Stimulated activated CD4-positive, alpha-beta T cell treated with anti-CD3 and anti-CD28 coated beads, TNF-alpha, amount 100 ng/mL, for 48 hours (primary cell): Measurements from ENCODE around the gene RAD23A.
"Not testable (repeated sequence)": the region's sequence is repeated elsewhere in the genome, so short reads cannot be mapped to it uniquely, and the experiment has no call there.

Source experiments
- DNase-seq, 3 donors: peaks; one replicate each; pipeline ENCODE4 v3.0.0-alpha.2; 2020; ENCODE audit warnings: low read depth in 3 of 3

RAD23A gene

GRCh38 chr19:12937927-12938778, 7.5 kb upstream of the RAD23A start, which contains the start of gene CALR:
TSS of gene CALR (plus strand) at chr19:12938609. CDS start at chr19:12938680, 71 bp downstream.
- DNase-seq, result peak; percentile 98 to 99 (median 99)

DNA sequence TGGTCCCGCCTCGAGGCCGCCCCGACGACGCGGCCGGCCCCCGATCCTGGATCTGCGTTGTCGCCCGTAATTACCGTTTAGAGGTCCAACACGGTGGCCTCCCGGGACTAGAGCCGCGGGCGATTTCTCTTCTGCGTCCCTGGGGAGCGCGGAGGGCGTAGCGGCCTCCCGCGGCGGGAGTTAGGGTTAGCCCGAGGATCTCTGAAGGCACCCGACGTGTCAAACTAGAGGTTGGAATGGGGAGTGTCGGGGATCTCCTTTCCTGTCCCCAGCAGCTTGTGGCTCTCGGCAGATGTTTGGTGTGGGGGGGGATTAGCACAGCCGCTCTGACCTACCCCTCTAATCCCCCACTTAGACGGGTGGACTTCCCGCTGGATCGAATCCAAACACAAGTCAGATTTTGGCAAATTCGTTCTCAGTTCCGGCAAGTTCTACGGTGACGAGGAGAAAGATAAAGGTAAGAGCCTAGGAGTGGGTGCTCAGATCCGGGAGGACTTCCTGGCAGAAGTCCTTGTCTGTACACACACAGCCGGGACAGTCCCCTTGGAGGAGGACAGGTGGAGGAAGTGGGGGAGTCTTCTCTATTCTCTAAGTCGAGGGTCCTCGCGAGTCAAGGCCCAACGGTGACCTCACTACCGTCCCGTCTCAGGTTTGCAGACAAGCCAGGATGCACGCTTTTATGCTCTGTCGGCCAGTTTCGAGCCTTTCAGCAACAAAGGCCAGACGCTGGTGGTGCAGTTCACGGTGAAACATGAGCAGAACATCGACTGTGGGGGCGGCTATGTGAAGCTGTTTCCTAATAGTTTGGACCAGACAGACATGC, 6.7 kb upstream of the RAD23A start:
- no peak for DNase-seq

DNA sequence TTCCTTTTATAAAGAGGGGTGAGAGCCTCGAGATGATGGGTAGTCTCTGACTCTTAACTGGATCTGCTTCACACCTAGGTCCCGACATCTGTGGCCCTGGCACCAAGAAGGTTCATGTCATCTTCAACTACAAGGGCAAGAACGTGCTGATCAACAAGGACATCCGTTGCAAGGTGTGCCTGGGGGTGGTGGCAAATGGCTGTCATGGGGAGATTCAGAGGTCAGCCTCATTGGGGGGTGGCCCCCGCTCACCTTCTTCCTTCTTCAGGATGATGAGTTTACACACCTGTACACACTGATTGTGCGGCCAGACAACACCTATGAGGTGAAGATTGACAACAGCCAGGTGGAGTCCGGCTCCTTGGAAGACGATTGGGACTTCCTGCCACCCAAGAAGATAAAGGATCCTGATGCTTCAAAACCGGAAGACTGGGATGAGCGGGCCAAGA, 5.7 kb upstream of the RAD23A start:
- DNase-seq, result no peak

DNA sequence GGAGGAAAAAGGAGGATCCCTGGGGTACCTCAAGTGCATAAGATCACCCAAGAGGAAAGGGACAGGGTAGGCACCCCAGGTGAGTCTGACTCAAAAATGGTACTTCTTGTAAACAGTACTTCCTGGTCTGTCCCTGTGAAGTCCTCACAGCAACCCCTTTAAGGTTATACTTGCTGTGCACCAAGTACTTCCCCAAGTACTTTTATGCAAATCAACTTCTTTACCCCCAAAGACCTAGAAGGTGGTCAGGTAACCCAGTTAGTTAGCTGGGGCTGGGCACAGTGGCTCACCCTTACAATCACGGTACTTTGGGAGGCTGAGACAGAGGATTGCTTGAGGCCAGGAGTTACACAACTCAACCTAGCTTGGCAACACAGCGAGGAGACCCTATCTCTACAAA, 4.8 kb upstream of the RAD23A start:
- no peak for DNase-seq

DNA sequence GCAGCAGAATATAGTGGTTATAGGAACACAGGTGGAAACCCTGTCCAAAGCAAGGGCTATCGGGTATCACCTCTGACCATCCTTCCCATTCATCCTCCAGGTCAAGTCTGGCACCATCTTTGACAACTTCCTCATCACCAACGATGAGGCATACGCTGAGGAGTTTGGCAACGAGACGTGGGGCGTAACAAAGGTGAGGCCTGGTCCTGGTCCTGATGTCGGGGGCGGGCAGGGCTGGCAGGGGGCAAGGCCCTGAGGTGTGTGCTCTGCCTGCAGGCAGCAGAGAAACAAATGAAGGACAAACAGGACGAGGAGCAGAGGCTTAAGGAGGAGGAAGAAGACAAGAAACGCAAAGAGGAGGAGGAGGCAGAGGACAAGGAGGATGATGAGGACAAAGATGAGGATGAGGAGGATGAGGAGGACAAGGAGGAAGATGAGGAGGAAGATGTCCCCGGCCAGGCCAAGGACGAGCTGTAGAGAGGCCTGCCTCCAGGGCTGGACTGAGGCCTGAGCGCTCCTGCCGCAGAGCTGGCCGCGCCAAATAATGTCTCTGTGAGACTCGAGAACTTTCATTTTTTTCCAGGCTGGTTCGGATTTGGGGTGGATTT, 2.1 kb upstream of the RAD23A start:
- DNase-seq, result no peak

DNA sequence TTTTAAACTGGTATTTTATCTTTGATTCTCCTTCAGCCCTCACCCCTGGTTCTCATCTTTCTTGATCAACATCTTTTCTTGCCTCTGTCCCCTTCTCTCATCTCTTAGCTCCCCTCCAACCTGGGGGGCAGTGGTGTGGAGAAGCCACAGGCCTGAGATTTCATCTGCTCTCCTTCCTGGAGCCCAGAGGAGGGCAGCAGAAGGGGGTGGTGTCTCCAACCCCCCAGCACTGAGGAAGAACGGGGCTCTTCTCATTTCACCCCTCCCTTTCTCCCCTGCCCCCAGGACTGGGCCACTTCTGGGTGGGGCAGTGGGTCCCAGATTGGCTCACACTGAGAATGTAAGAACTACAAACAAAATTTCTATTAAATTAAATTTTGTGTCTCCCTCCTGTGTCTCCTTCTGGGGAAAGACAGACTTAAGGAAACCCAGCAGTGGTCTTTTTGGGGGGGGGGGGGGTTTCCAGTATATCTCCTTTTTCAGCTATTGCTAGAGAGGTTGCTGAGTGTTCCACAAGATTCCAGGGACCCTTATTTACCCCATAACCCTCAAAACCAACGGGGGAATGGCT, 1.5 kb upstream of the RAD23A start:
- DNase-seq, result no peak

DNA sequence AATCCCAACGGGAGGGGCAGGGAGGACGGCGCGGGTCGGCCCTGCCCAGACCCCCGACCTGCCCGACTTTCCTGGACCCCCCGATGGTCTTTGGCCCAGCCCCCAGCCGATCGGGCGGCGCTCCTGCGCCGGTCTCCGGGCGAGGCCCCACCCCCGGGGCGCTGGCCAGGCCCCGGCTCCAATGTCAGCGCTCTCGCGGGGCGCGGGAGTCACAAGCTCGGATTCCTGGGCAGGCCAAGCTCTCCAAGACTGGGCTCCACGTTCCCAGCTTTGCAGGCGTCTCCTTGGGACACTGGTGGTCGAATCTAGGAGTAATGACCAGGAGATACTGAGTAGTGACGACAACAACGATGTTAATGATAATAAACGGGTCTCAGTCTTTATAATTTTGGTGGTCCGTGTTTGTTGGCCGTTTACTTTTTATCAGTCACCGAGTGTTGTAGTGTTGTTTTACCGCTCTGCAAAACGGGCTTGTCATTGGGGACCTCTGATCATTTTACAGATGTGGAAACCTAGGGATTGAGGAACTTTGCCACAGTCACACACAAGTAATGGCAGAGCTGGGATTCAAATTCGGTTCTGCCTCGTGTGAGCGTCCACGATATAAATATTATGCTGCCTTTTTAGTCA, 545 bp downstream of the RAD23A start:
- peak in 1 of 3 donors; percentile 39 for DNase-seq

- DNase-seq, result no peak
These were observed 1.3 kb downstream of the RAD23A start for GRCh38 chr19:12946731-12947496.

- DNase-seq, result no peak
These were observed 2.3 kb downstream of the RAD23A start for GRCh38 chr19:12947702-12948611.

DNA sequence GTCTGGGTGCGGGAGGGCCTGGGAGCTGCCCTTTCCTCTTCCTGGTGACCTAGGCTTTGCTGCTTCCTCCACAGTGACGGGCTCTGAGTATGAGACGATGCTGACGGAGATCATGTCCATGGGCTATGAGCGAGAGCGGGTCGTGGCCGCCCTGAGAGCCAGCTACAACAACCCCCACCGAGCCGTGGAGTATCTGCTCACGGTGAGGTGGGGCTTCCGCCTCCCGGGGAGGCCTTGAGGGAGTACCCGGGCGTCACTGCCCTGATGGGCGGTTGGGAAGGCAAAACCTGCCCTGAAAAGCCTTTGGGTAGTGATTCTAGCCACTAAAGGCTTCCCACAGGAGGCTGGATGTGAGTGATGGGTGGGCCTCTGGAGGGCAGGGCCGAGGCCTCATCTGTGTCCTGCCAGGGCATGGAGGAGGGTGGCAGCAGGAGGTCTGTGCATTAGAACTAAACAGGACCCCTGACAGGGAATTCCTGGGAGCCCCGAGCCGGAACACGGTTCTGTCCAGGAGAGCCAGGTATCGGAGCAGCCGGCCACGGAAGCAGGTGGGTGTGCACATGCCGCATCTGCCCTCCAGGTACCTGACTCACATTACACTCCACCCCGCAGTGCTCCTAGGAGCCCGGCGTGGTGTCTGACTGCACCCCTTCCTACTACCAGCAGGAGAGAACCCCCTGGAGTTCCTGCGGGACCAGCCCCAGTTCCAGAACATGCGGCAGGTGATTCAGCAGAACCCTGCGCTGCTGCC, 3.1 kb downstream of the RAD23A start:
- DNase-seq, result no peak

DNA sequence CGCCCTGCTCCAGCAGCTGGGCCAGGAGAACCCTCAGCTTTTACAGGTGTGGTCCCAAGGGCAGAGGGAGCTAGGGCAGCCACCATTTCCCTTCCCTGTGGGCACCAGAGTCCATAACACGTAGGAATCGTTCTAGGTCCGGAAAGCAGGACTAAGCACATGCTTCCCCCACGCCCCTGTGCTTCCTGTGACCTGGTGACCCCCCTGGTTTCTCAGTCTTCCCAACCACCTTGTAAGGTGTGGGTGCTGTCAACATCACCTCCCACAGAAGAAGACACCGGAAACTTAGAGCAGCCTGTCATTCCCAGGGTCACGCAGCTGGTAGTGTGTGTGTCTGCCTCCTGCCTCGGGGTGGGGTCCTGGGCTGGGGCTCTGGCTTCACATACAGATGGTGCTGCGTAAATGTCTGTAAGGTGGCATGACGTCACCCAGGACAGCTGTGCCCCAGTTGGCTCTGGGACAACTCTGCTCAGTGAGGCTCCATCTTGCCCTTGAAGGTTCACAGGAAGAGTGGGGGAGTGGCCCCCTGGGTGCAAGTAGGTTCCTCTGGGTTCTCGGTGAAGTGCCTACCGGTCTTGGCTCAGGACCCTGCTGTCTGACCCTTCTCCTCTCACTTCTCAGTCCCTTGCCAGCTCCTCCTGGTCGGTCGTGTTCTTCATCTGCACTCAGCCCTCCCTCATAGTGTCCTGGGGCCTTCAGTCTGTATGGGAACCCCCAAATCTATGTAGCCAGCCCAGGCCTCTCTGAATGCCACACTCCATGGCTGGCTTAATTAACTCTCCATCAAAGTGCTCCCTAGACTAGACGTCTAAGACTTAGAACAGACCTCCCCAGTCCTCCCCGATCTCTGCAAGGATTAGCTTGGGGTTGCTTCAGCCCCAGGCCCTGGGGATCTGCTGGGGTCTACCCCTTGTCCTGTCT, 4.0 kb downstream of the RAD23A start:
- no peak for DNase-seq

- DNase-seq, result not testable (repeated sequence)
These were observed 6.4 kb downstream of the RAD23A start for GRCh38 chr19:12952050-12952449.

- no peak for DNase-seq
These were observed 7.0 kb downstream of the RAD23A start for GRCh38 chr19:12952488-12953137.

DNA sequence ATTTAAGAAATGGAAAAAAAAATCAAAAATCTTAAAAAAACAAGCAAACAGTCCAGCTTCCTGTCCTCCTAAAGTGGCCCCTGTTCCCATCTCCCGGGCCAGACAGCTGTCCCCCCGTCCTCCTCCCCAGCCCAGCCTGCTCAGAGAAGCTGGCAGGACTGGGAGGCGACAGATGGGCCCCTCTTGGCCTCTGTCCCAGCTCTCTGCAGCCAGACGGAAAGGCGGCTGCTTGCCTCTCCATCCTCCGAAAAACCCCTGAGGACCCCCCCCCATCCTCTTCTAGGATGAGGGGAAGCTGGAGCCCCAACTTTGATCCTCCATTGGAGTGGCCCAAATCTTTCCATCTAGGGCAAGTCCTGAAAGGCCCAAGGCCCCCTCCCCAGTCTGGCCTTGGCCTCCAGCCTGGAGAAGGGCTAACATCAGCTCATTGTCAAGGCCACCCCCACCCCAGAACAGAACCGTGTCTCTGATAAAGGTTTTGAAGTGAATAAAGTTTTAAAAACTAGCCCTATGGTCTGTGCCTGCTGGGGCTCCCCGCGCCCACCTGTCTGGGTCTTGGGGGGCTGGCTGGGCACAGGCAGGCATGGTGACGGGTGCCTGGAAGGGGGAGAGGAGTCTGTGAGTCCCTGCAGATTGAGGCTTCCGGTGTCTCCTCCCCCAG, 7.6 kb downstream of the RAD23A start:
- DNase-seq, result no peak

- no peak for DNase-seq
These were observed 8.3 kb downstream of the RAD23A start for GRCh38 chr19:12953799-12954611.

GRCh38 chr19:12954612-12954962, 8.9 kb downstream of the RAD23A start:
- no peak for DNase-seq
